Keratinocyte (primary cell): ENCODE data around the gene GASK1A.

Experiments used
- CTCF ChIP-seq, 3 experiments: IDR thresholded peaks in 1 of 3; conservative IDR thresholded peaks in 1 of 3; optimal IDR thresholded peaks in 1 of 3; 2 replicates in 2 of 3; 3 replicates in 1 of 3; pipeline versions ENCODE3 to v1.5.1; 2011; ENCODE audit warnings: low read length in 3 of 3, mild to moderate bottlenecking in 3 of 3, moderate library complexity in 2 of 3, control low read depth in 1 of 3, inconsistent platforms in 1 of 3; ENCODE audit not compliant: insufficient read depth in 2 of 3; ENCODE audit errors: extremely low read depth in 1 of 3
- EZH2 ChIP-seq: IDR thresholded peaks from one replicate; pipeline ENCODE4 v1.6.1; 2012; ENCODE audit warnings: inconsistent platforms, mild to moderate bottlenecking, low read length, moderate library complexity

- TF ChIP-seq CTCF (optimal IDR thresholded peaks at IDR 0.05 in 1 of 3, IDR thresholded peaks at IDR 0.05 in 1 of 3, conservative IDR thresholded peaks at IDR 0.05 in 1 of 3; ENCODE audit: extremely low read depth in 1 of 3, insufficient read depth in 2 of 3, low read length in 3 of 3) = no peak
- TF ChIP-seq EZH2 = no peak
Measured at GRCh38 chr3:43036621-43037423, 57.7 kb downstream of the GASK1A start.
